GM15510 (cell line): ENCODE measurements around the gene WDR93.

Source experiments
- POLR2A ChIP-seq: IDR thresholded peaks from 3 replicates; pipeline ENCODE4 v1.6.1; 2011; ENCODE audit warnings: borderline replicate concordance; ENCODE audit not compliant: insufficient read length; ENCODE audit errors: extremely low read depth

The WDR93 gene

GRCh38 chr15:89792106-89792805, 101.6 kb downstream of the WDR93 start:
- no peak for TF ChIP-seq POLR2A
